Erythroblast (primary cell): ENCODE results near the gene E2F7.

ENCODE experiments used
- GATA1 ChIP-seq: IDR thresholded peaks from 2 replicates; pipeline ENCODE4 v1.6.1; 2011; ENCODE audit warnings: low read depth, mild to moderate bottlenecking, control low read depth, low read length, moderate library complexity
- POLR2A ChIP-seq: IDR thresholded peaks from 2 replicates; pipeline ENCODE4 v1.6.1; 2011; ENCODE audit warnings: mild to moderate bottlenecking, low read length

- no peak for TF ChIP-seq POLR2A
- no peak for TF ChIP-seq GATA1
These were observed 20.6 kb downstream of the E2F7 start for GRCh38 chr12:77044721-77045120.
